B cell (primary cell): Measurements from ENCODE around the gene CEP128. TPM values are rescaled to one million over a fixed set of nuclear protein-coding genes. Genes with fewer than 3 reads are reported as not detected.

ENCODE experiments used
- ATAC-seq: fragments of 200-7000 bp; cut with Tn5 transposase; one replicate; pipeline ENCODE4 v1.10.0; 2021; ENCODE audit warnings: low read depth, mild to moderate bottlenecking, moderate number of reproducible peaks, moderate library complexity
- CTCF ChIA-PET: fragments of 350-600 bp; sonication (Branson Sonifier 250); formaldehyde crosslinking; loops from one replicate; lab custom pipeline; 2021; ENCODE audit warnings: antibody characterized with exemption, inconsistent platforms; lab: Charles Lee
- POLR2A ChIA-PET: fragments of 350-600 bp; sonication (Branson Sonifier 250); formaldehyde crosslinking; loops from one replicate; lab custom pipeline; 2021; ENCODE audit warnings: antibody characterized with exemption; lab: Charles Lee
- DNase-seq: peaks from one replicate; pipeline ENCODE4 v3.0.0; 2013
- H2AFZ ChIP-seq: 2 replicates; pipeline ENCODE4 v1.6.1; 2012; ENCODE audit warnings: mild to moderate bottlenecking, low read depth, low read length; ENCODE audit not compliant: insufficient read depth, poor library complexity, severe bottlenecking
- H3K27ac ChIP-seq, 2 donors: 1 replicate in 1 of 2; 2 replicates in 1 of 2; pipeline ENCODE4 v1.5.1; 2012 to 2013; ENCODE audit warnings: low read length in 2 of 2, mild to moderate bottlenecking in 2 of 2, moderate library complexity in 1 of 2
- H3K27me3 ChIP-seq, 4 experiments: fragments of 200-600 bp in 1 of 4; sonication (generic) in 1 of 4; replicated peaks in 1 of 4; 1 replicate in 2 of 4; 2 replicates in 2 of 4; pipeline versions ENCODE4 v1.6.1 to v1.7.0; 2013 to 2016; ENCODE audit warnings: low read length in 3 of 4, mild to moderate bottlenecking in 2 of 4, mixed read lengths in 1 of 4, moderate library complexity in 1 of 4; ENCODE audit not compliant: insufficient read depth in 4 of 4, control insufficient read depth in 3 of 4; ENCODE audit errors: control extremely low read depth in 1 of 4
- H3K36me3 ChIP-seq, 2 experiments: replicated peaks in 1 of 2; 1 replicate in 1 of 2; 2 replicates in 1 of 2; pipeline versions ENCODE4 v1.6.1 to v1.7.1; 2013; ENCODE audit warnings: low read length in 1 of 2; ENCODE audit not compliant: insufficient read depth in 2 of 2, control insufficient read depth in 1 of 2; ENCODE audit errors: control extremely low read depth in 1 of 2, extremely low read depth in 1 of 2
- H3K4me1 ChIP-seq, 2 donors: fragments of 200-600 bp in 1 of 2; sonication (generic) in 1 of 2; 1 replicate in 1 of 2; 2 replicates in 1 of 2; pipeline versions ENCODE4 v1.5.1 to v1.6.1; 2013 to 2017; ENCODE audit warnings: low read length in 2 of 2; ENCODE audit not compliant: control insufficient read depth in 2 of 2, insufficient read depth in 2 of 2
- H3K4me2 ChIP-seq: replicated peaks from 2 replicates; pipeline ENCODE3; 2012; ENCODE audit warnings: mild to moderate bottlenecking, low read depth, low read length; ENCODE audit not compliant: poor library complexity, severe bottlenecking
- H3K4me3 ChIP-seq, 5 experiments: fragments of 200-600 bp in 1 of 5; sonication (generic) in 1 of 5; 1 replicate in 3 of 5; 2 replicates in 2 of 5; pipeline versions ENCODE4 v1.5.1 to v1.7.0; 2011 to 2016; ENCODE audit warnings: low read length in 4 of 5, mild to moderate bottlenecking in 4 of 5, low read depth in 2 of 5, control low read depth in 1 of 5, moderate library complexity in 1 of 5; ENCODE audit not compliant: insufficient read depth in 1 of 5; ENCODE audit errors: control extremely low read depth in 1 of 5, extremely low read depth in 1 of 5
- H3K79me2 ChIP-seq: fragments of 200-600 bp; sonication (generic); one replicate; pipeline ENCODE4 v1.6.0; 2016; ENCODE audit warnings: low read length; ENCODE audit not compliant: control insufficient read depth, insufficient read depth
- H3K9ac ChIP-seq: fragments of 200-600 bp; sonication (generic); 2 replicates; pipeline ENCODE4 v1.6.1; 2017; ENCODE audit warnings: mild to moderate bottlenecking, low read length, moderate library complexity
- H3K9me3 ChIP-seq, 3 donors: one replicate each; pipeline versions ENCODE4 v1.6.1 to v1.7.1; 2013; ENCODE audit warnings: low read length in 2 of 3; ENCODE audit not compliant: control insufficient read depth in 2 of 3, insufficient read depth in 1 of 3; ENCODE audit errors: control extremely low read depth in 1 of 3
- H4K20me1 ChIP-seq: 2 replicates; pipeline ENCODE4 v1.6.0; 2012; ENCODE audit warnings: mild to moderate bottlenecking, low read length; ENCODE audit not compliant: insufficient read depth, control insufficient read depth, poor library complexity, severe bottlenecking
- H3K27ac Mint-ChIP-seq: one replicate; pipeline ENCODE4 v1.8.0; 2021; ENCODE audit warnings: mixed read lengths
- H3K27me3 Mint-ChIP-seq: one replicate; pipeline ENCODE4 v1.8.0; 2021; ENCODE audit warnings: mixed read lengths
- H3K4me1 Mint-ChIP-seq: one replicate; pipeline ENCODE4 v1.8.0; 2021; ENCODE audit warnings: mixed read lengths
- H3K4me3 Mint-ChIP-seq: one replicate; pipeline ENCODE4 v1.8.0; 2021; ENCODE audit warnings: mixed read lengths
- H3K9me3 Mint-ChIP-seq: one replicate; pipeline ENCODE4 v1.8.0; 2022; ENCODE audit warnings: mixed read lengths; ENCODE audit not compliant: insufficient read depth
- EZH2 ChIP-seq: IDR thresholded peaks from 2 replicates; pipeline ENCODE4 v1.6.1; 2012; ENCODE audit warnings: borderline replicate concordance, low read depth, mild to moderate bottlenecking, moderate library complexity, low read length; ENCODE audit not compliant: insufficient read depth, poor library complexity, severe bottlenecking
- WGBS: methylation state at CpG from one replicate; pipeline ENCODE4 v1.1.5; 2013; ENCODE audit warnings: missing lambda C conversion rate; ENCODE audit not compliant: insufficient coverage; 5-methylcytosine and 5-hydroxymethylcytosine counted together
- intact Hi-C: fragments of 100-400 bp; cut with micrococcal nuclease; formaldehyde crosslinking; loops from one replicate; pipeline ENCODE4 v1.10.0; 2022
- polyA plus RNA-seq: library from polyadenylated mRNA; depleted of rRNA; stranded (reverse); fragments of >200 nt; gene quantifications from 2 replicates; pipeline ENCODE4 v1.2.3, GENCODE V29; 2012
- total RNA-seq, 2 donors: library from RNA; stranded (reverse); fragments of 120-200 nt in 1 of 2; gene quantifications; 1 replicate in 1 of 2; 2 replicates in 1 of 2; pipeline versions ENCODE4 v1.2.3 to v1.2.4, GENCODE V29; 2013 to 2022
- TF ChIP-seq, protein P1 (sequence below): fragments of 200-600 bp; IDR thresholded peaks from one replicate; pipeline ENCODE4 v1.8.0; 2022; ENCODE audit warnings: antibody characterized with exemption, mild to moderate bottlenecking

Gene CEP128
- total and polyA plus RNA-seq, 2 donors (not counting 1 experiment from before 2014, with no cell fraction given): 1.1 to 31.6 TPM

GRCh38 chr14:80764921-80765507 is 176.5 kb downstream of the CEP128 start:
- Histone ChIP-seq H3K4me1 (no peaks in the 10 kb centered on the region), H3K27me3 (no peaks in the 10 kb centered on the region), H3K9ac (no peak overlapping the region), H2AFZ (no peak overlapping the region), H3K79me2 (no peaks in the 10 kb centered on the region), H3K36me3 (no peaks in the 10 kb centered on the region), H3K4me2 (no peak overlapping the region), H3K9me3 (peaks cover 0 to 2% (median 0%) of the 10 kb centered on the region in 3 donors), H3K4me3 (no peak overlapping the region), H4K20me1 (no peaks in the 10 kb centered on the region), H3K27ac (no peak overlapping the region)
- DNase-seq: no peak
- no peak for TF ChIP-seq EZH2
- TF ChIP-seq, protein P1, sequence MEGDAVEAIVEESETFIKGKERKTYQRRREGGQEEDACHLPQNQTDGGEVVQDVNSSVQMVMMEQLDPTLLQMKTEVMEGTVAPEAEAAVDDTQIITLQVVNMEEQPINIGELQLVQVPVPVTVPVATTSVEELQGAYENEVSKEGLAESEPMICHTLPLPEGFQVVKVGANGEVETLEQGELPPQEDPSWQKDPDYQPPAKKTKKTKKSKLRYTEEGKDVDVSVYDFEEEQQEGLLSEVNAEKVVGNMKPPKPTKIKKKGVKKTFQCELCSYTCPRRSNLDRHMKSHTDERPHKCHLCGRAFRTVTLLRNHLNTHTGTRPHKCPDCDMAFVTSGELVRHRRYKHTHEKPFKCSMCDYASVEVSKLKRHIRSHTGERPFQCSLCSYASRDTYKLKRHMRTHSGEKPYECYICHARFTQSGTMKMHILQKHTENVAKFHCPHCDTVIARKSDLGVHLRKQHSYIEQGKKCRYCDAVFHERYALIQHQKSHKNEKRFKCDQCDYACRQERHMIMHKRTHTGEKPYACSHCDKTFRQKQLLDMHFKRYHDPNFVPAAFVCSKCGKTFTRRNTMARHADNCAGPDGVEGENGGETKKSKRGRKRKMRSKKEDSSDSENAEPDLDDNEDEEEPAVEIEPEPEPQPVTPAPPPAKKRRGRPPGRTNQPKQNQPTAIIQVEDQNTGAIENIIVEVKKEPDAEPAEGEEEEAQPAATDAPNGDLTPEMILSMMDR: no peak
- intact Hi-C loops: no loop called here
- ATAC-seq: no peak
- CTCF ChIA-PET: interaction anchor here (0.6 kb wide), 1 partner anchor 707 kb away, joined by 3 read pairs; no protein-coding TSS in a partner anchor
- 100% methylated on average over 3 of the region's 6 CpGs for WGBS
- Mint-ChIP-seq H3K27ac (no peak overlapping the region), H3K9me3 (no peaks in the 10 kb centered on the region), H3K4me1 (no peaks in the 10 kb centered on the region), H3K27me3 (no peaks in the 10 kb centered on the region), H3K4me3 (no peak overlapping the region)
- POLR2A ChIA-PET: no interaction called here

GRCh38 chr14:80764496-80764895 is 177.0 kb downstream of the CEP128 start:
- CTCF ChIA-PET: interaction anchor here (0.6 kb wide), 1 partner anchor 706 kb away, joined by 3 read pairs; no protein-coding TSS in a partner anchor
- Histone ChIP-seq H2AFZ (no peak overlapping the region), H3K36me3 (no peaks in the 10 kb centered on the region), H3K9ac (no peak overlapping the region), H3K4me2 (no peak overlapping the region), H3K4me3 (no peak overlapping the region), H3K4me1 (no peaks in the 10 kb centered on the region), H3K9me3 (no peaks in the 10 kb centered on the region), H3K27ac (no peak overlapping the region), H4K20me1 (no peaks in the 10 kb centered on the region), H3K27me3 (no peaks in the 10 kb centered on the region), H3K79me2 (no peaks in the 10 kb centered on the region)
- intact Hi-C loops: no loop called here
- ATAC-seq (no peak), DNase-seq (no peak)
- TF ChIP-seq, protein P1: no peak
- no peak for TF ChIP-seq EZH2
- Mint-ChIP-seq H3K27me3 (no peaks in the 10 kb centered on the region), H3K27ac (no peak overlapping the region), H3K4me1 (no peaks in the 10 kb centered on the region), H3K4me3 (no peak overlapping the region), H3K9me3 (no peaks in the 10 kb centered on the region)
- WGBS: no CpG with 5 or more reads among the region's 1 CpG
- POLR2A ChIA-PET: no interaction called here
